ENCODE measurements around the gene ELAPOR2. TPM values are rescaled to one million over a fixed set of nuclear protein-coding genes. Genes with fewer than 3 reads are reported as not detected.

ELAPOR2 gene
- total RNA-seq, 2 donors from 2014 or later, result 6.0 to 15.5 TPM

- Histone ChIP-seq H3K9me3 (no peaks in the 10 kb centered on the region), H3K4me1 (no peaks in the 10 kb centered on the region), H3K36me3 (replicated peaks in 1 of 2; ENCODE audit: insufficient read depth in 1 of 2, low read depth in 2 of 2) (no peaks in the 10 kb centered on the region), H3K4me3 (no peak overlapping the region), H3K27ac (no peak overlapping the region), H3K27me3 (no peaks in the 10 kb centered on the region)
- DNase-seq (no peak), ATAC-seq (no peak)
- intact Hi-C loops (cut with DNase I), result no loop called here
- TF ChIP-seq POLR2A (IDR thresholded peaks at IDR 0.05) (no peak), CTCF (IDR thresholded peaks at IDR 0.05) (no peak)
- WGBS, 2 donors, result 41 to 66% methylated on average over 1 of the region's 1 CpG
Observed at GRCh38 chr7:87091487-87092066, 32.1 kb upstream of the ELAPOR2 start.

- WGBS, 2 donors, result 78 to 85% methylated on average over 5 of the region's 5 CpGs
- Histone ChIP-seq H3K27me3 (no peaks in the 10 kb centered on the region), H3K9me3 (no peaks in the 10 kb centered on the region)
Observed at GRCh38 chr7:87083865-87084519, 24.5 kb upstream of the ELAPOR2 start.

GRCh38 chr7:87082675-87083074 lies 23.2 kb upstream of the ELAPOR2 start:
- intact Hi-C loops (cut with DNase I), result no loop called here
- Histone ChIP-seq H3K36me3 (replicated peaks in 1 of 2; ENCODE audit: insufficient read depth in 1 of 2, low read depth in 2 of 2) (no peaks in the 10 kb centered on the region), H3K27me3 (no peaks in the 10 kb centered on the region), H3K4me3 (no peak overlapping the region), H3K27ac (no peak overlapping the region), H3K4me1 (no peaks in the 10 kb centered on the region), H3K9me3 (no peaks in the 10 kb centered on the region)
- TF ChIP-seq POLR2A (IDR thresholded peaks at IDR 0.05) (no peak), CTCF (IDR thresholded peaks at IDR 0.05) (no peak)
- WGBS, 2 donors, result 74 to 86% methylated on average over 5 of the region's 5 CpGs
- ATAC-seq (no peak), DNase-seq (no peak)

More at GRCh38 chr7:87083865-87084519, 24.5 kb upstream of the ELAPOR2 start:
- ATAC-seq (no peak), DNase-seq (no peak)
- TF ChIP-seq CTCF (IDR thresholded peaks at IDR 0.05), result no peak
- no peak for TF ChIP-seq POLR2A (IDR thresholded peaks at IDR 0.05)
- intact Hi-C loops (cut with DNase I), result no loop called here
- no peak overlapping the region for H3K27ac ChIP-seq
- no peak overlapping the region for H3K4me3 ChIP-seq
- H3K4me1 ChIP-seq, result no peaks in the 10 kb centered on the region
- H3K36me3 ChIP-seq (replicated peaks in 1 of 2; ENCODE audit: insufficient read depth in 1 of 2, low read depth in 2 of 2), result no peaks in the 10 kb centered on the region

- intact Hi-C loops (cut with DNase I), result no loop called here
Observed at GRCh38 chr7:87075671-87076404, 16.4 kb upstream of the ELAPOR2 start.

More at GRCh38 chr7:87075671-87076404, 16.4 kb upstream of the ELAPOR2 start:
- H3K27me3 ChIP-seq, result no peaks in the 10 kb centered on the region
- no peak overlapping the region for H3K4me3 ChIP-seq
- WGBS, 2 donors, result 49 to 60% methylated on average over 2 of the region's 2 CpGs
- no peak for ATAC-seq
- no peaks in the 10 kb centered on the region for H3K4me1 ChIP-seq
- no peak for TF ChIP-seq CTCF (IDR thresholded peaks at IDR 0.05)
- TF ChIP-seq POLR2A (IDR thresholded peaks at IDR 0.05), result no peak
- no peaks in the 10 kb centered on the region for H3K9me3 ChIP-seq
- H3K36me3 ChIP-seq (replicated peaks in 1 of 2; ENCODE audit: insufficient read depth in 1 of 2, low read depth in 2 of 2), result no peaks in the 10 kb centered on the region
- H3K27ac ChIP-seq, result no peak overlapping the region
- no peak for DNase-seq
